Body of pancreas (tissue), 4 donors: Measurements from ENCODE around the gene EPB41. TPM values are rescaled to one million over a fixed set of nuclear protein-coding genes. Genes with fewer than 3 reads are reported as not detected.

Source experiments
- ATAC-seq: fragments of 150-250 bp; one replicate; pipeline ENCODE4 v1.9.1; 2016
- DNase-seq, 4 donors: peaks; one replicate each; pipeline ENCODE4 v3.0.0-alpha.2; 2019
- H3K27ac ChIP-seq, 4 donors: fragments of 200-600 bp; sonication (generic); 1 replicate in 3 of 4; 2 replicates in 1 of 4; pipeline versions ENCODE4 v1.5.1 to v1.6.1; 2016 to 2019; ENCODE audit warnings: mild to moderate bottlenecking in 1 of 4, mixed read lengths in 1 of 4, moderate library complexity in 1 of 4
- H3K27me3 ChIP-seq, 2 donors: fragments of 200-600 bp; sonication (generic); one replicate each; pipeline ENCODE4 v1.6.0; 2016; ENCODE audit warnings: mild to moderate bottlenecking in 1 of 2
- H3K36me3 ChIP-seq, 2 donors: fragments of 200-600 bp; sonication (generic); replicated peaks in 1 of 2; 2 replicates each; pipeline ENCODE4 v1.5.1; 2016; ENCODE audit warnings: low read depth in 2 of 2; ENCODE audit not compliant: insufficient read depth in 1 of 2
- H3K4me1 ChIP-seq: fragments of 200-600 bp; sonication (generic); one replicate; pipeline ENCODE4 v1.6.0; 2016
- H3K4me3 ChIP-seq, 2 donors: fragments of 200-600 bp; sonication (generic); 1 replicate in 1 of 2; 2 replicates in 1 of 2; pipeline ENCODE4 v1.5.1; 2016 to 2019
- H3K9me3 ChIP-seq, 3 donors: fragments of 200-600 bp; sonication (generic); 1 replicate in 2 of 3; 2 replicates in 1 of 3; pipeline ENCODE4 v1.5.1; 2016
- CTCF ChIP-seq, 7 experiments: fragments of 450-650 bp in 4 of 7; fragments of 200-600 bp in 3 of 7; sonication (generic) in 3 of 7; IDR thresholded peaks; one replicate each; pipeline ENCODE4 v1.5.1; 2016 to 2019; ENCODE audit warnings: antibody characterized with exemption in 7 of 7
- POLR2A ChIP-seq, 3 donors: fragments of 450-650 bp; IDR thresholded peaks; one replicate each; pipeline ENCODE4 v1.6.1; 2016; ENCODE audit warnings: antibody characterized with exemption in 3 of 3, mild to moderate bottlenecking in 2 of 3
- WGBS, 2 donors: methylation state at CpG; one replicate each; pipeline ENCODE4 v1.1.5; 2017; 5-methylcytosine and 5-hydroxymethylcytosine counted together
- intact Hi-C: fragments of 100-400 bp; cut with DNase I; formaldehyde crosslinking; loops from one replicate; pipeline ENCODE4 v1.15.1; 2023
- total RNA-seq, 2 donors: library from RNA; depleted of rRNA; stranded (reverse); fragments of >200 nt; gene quantifications; one replicate each; pipeline ENCODE4 v1.1.0, GENCODE V29; 2016

Gene EPB41
- total RNA-seq, 2 donors from 2014 or later: 45.8 to 54.7 TPM

DNA sequence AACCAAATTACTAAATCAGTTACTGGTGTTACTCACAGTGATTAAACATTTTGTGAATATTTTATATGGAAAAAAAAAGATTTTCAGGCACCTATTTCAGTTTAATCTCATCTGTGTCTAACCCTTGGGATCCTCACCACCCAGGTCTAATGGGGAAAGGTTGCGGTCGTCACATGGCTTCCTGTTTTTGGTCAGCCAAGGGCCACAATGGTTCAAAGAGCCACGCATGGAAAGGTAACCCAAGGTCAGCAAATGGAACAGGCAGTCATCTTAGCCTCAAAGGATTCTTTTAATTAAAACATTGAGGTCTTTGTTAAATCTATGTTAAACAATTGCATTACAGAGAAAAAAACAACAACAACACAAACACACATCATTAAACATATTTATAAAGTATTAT, 245.4 kb downstream of the EPB41 start:
- Histone ChIP-seq H3K27me3 (no peaks in the 10 kb centered on the region), H3K9me3 (no peaks in the 10 kb centered on the region), H3K4me1 (peaks cover 23% of the 10 kb centered on the region), H3K4me3 (no peak overlapping the region), H3K36me3 (peaks cover 0 to 17% of the 10 kb centered on the region in 2 donors), H3K27ac (no peak overlapping the region)
- intact Hi-C loops: no loop called here
- TF ChIP-seq POLR2A (IDR thresholded peaks at IDR 0.05) (no peak), CTCF (IDR thresholded peaks at IDR 0.05) (no peak)
- WGBS, 2 donors: 81 to 82% methylated on average over 3 of the region's 3 CpGs
- DNase-seq (no peak), ATAC-seq (no peak)

GRCh38 chr1:29162025-29162424, 247.7 kb downstream of the EPB41 start:
- DNase-seq (no peak), ATAC-seq (no peak)
- Histone ChIP-seq H3K4me3 (no peak overlapping the region), H3K27me3 (no peaks in the 10 kb centered on the region), H3K36me3 (peaks cover 0 to 12% of the 10 kb centered on the region in 2 donors), H3K4me1 (peaks cover 12% of the 10 kb centered on the region), H3K27ac (no peak overlapping the region), H3K9me3 (no peaks in the 10 kb centered on the region)
- WGBS, 2 donors: 67% methylated on average over 4 of the region's 4 CpGs
- intact Hi-C loops: no loop called here
- no peak for TF ChIP-seq POLR2A (IDR thresholded peaks at IDR 0.05)
- no peak for TF ChIP-seq CTCF (IDR thresholded peaks at IDR 0.05)

- no peak for TF ChIP-seq POLR2A (IDR thresholded peaks at IDR 0.05)
- no peak for TF ChIP-seq CTCF (IDR thresholded peaks at IDR 0.05)
- H3K36me3 ChIP-seq: peaks cover 0 to 12% of the 10 kb centered on the region in 2 donors
- no peak overlapping the region for H3K27ac ChIP-seq
- H3K4me3 ChIP-seq: no peak overlapping the region
- DNase-seq (no peak), ATAC-seq (no peak)
- no peaks in the 10 kb centered on the region for H3K27me3 ChIP-seq
- peaks cover 7% of the 10 kb centered on the region for H3K4me1 ChIP-seq
- intact Hi-C loops: no loop called here
- WGBS, 2 donors: 88 to 89% methylated on average over 9 of the region's 9 CpGs
- H3K9me3 ChIP-seq: no peaks in the 10 kb centered on the region
Measured at GRCh38 chr1:29162476-29163138, 248.2 kb downstream of the EPB41 start.

- WGBS, 2 donors: 83 to 92% methylated on average over 4 of the region's 4 CpGs
- Histone ChIP-seq H3K9me3 (no peaks in the 10 kb centered on the region), H3K27ac (no peak overlapping the region), H3K27me3 (no peaks in the 10 kb centered on the region), H3K4me3 (no peak overlapping the region), H3K36me3 (peaks cover 0 to 10% of the 10 kb centered on the region in 2 donors), H3K4me1 (peaks cover 9% of the 10 kb centered on the region)
- ATAC-seq (no peak), DNase-seq (no peak)
- TF ChIP-seq POLR2A (IDR thresholded peaks at IDR 0.05): no peak
- no peak for TF ChIP-seq CTCF (IDR thresholded peaks at IDR 0.05)
- intact Hi-C loops: no loop called here
Measured at GRCh38 chr1:29164588-29164987, 250.2 kb downstream of the EPB41 start.

DNA sequence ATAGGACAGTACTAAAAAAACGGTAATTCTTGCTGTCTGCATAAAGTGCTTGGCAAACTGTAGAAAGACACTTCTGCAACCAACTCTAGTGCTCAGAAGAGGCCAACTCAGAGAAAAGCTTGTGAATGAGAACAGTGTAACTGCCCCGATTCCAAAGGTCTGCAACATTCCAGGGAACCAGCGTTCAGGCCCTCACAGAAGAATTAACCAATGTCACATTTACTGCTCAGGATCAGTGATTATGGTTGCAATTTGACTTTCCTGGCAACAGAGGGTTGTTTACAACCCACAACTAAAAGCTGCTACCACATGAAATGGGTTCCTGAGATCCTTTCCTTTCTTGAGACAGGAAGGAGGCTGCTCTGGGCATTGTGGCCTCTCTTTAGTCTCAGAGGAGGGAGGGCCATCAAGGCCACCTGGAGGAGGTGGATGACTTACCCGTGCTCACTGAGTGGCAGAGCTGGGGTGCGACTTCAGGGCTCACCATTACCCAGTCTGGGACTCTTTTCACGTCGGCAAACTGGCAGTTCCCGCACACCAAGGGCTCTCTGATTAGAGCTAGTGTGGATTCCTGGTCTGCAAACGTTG, 252.0 kb downstream of the EPB41 start:
- H3K27ac ChIP-seq: no peak overlapping the region
- DNase-seq: no peak
- intact Hi-C loops: no loop called here

More for the DNA sequence above, 252.0 kb downstream of the EPB41 start:
- H3K27me3 ChIP-seq: no peaks in the 10 kb centered on the region
- WGBS, 2 donors: 55 to 59% methylated on average over 8 to 9 of the region's 9 CpGs
- peaks cover 27% of the 10 kb centered on the region for H3K4me1 ChIP-seq
- H3K36me3 ChIP-seq: peaks cover 0 to 6% of the 10 kb centered on the region in 2 donors
- no peak for TF ChIP-seq CTCF (IDR thresholded peaks at IDR 0.05)
- no peak for TF ChIP-seq POLR2A (IDR thresholded peaks at IDR 0.05)
- H3K4me3 ChIP-seq: no peak overlapping the region
- ATAC-seq: no peak
- no peaks in the 10 kb centered on the region for H3K9me3 ChIP-seq
